WTC11 (cell line): ENCODE measurements around the gene MAGI2.

Experiments
- PRRX2 ChIP-seq: fragments of 250-450 bp; sonication (Bioruptor Pico); IDR thresholded peaks from 2 replicates; pipeline ENCODE4 v1.8.0; 2021; ENCODE audit warnings: mild to moderate bottlenecking
- SMAD3 ChIP-seq: sonication (generic); formaldehyde crosslinking; IDR thresholded peaks from 2 replicates; pipeline ENCODE4 v1.8.0; 2022; ENCODE audit warnings: missing genetic modification reagents, mild to moderate bottlenecking, borderline replicate concordance
- ZBTB21 ChIP-seq: sonication (generic); formaldehyde crosslinking; IDR thresholded peaks from 2 replicates; pipeline ENCODE4 v1.8.1; 2023; ENCODE audit warnings: mild to moderate bottlenecking, missing genetic modification reagents, borderline replicate concordance
- TF ChIP-seq, protein P1 (sequence below): sonication (generic); formaldehyde crosslinking; IDR thresholded peaks from 2 replicates; pipeline ENCODE4 v1.8.0; 2022; ENCODE audit warnings: missing genetic modification reagents
- TF ChIP-seq, protein P2 (sequence below): fragments of 200-600 bp; IDR thresholded peaks from 2 replicates; pipeline ENCODE4 v1.8.0; 2022; ENCODE audit warnings: antibody characterized with exemption
- TF ChIP-seq, protein P3 (sequence below): sonication (generic); formaldehyde crosslinking; IDR thresholded peaks from 2 replicates; pipeline ENCODE4 v1.8.0; 2022; ENCODE audit warnings: mild to moderate bottlenecking, missing genetic modification reagents
- TF ChIP-seq, protein P4 (sequence below): fragments of 250-450 bp; sonication (Bioruptor Pico); IDR thresholded peaks from 2 replicates; pipeline ENCODE4 v1.9.0; 2021; ENCODE audit warnings: mild to moderate bottlenecking, borderline replicate concordance

DNA sequence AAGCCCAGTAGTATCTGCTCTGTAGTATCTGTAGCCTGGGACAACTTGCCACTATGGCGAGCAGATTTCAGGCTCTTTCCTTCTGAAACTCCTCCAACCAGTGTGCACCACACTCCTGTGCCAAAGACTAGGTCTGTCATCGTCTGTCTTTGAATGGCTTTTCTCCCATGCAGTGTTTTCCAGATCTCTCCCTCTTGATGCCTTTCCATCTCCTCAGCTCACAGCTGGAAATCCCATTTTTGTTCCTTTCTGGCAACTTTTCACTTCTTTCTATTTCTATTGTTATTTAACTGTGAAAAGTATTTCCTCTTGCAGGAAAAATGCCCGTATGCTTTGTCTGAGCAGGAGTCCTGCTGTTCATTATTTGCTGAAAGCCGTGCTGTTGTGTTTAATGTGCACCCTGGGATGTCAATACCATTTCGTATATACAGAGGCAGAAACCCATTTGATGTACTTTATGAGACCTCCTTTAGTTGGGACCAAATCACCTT lies 1281.2 kb downstream of the MAGI2 start:
- TF ChIP-seq, protein P1, sequence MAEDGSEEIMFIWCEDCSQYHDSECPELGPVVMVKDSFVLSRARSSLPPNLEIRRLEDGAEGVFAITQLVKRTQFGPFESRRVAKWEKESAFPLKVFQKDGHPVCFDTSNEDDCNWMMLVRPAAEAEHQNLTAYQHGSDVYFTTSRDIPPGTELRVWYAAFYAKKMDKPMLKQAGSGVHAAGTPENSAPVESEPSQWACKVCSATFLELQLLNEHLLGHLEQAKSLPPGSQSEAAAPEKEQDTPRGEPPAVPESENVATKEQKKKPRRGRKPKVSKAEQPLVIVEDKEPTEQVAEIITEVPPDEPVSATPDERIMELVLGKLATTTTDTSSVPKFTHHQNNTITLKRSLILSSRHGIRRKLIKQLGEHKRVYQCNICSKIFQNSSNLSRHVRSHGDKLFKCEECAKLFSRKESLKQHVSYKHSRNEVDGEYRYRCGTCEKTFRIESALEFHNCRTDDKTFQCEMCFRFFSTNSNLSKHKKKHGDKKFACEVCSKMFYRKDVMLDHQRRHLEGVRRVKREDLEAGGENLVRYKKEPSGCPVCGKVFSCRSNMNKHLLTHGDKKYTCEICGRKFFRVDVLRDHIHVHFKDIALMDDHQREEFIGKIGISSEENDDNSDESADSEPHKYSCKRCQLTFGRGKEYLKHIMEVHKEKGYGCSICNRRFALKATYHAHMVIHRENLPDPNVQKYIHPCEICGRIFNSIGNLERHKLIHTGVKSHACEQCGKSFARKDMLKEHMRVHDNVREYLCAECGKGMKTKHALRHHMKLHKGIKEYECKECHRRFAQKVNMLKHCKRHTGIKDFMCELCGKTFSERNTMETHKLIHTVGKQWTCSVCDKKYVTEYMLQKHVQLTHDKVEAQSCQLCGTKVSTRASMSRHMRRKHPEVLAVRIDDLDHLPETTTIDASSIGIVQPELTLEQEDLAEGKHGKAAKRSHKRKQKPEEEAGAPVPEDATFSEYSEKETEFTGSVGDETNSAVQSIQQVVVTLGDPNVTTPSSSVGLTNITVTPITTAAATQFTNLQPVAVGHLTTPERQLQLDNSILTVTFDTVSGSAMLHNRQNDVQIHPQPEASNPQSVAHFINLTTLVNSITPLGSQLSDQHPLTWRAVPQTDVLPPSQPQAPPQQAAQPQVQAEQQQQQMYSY (CRISPR knock-in tag), result no peak
- TF ChIP-seq PRRX2 (CRISPR knock-in tag) (no peak), SMAD3 (no peak), ZBTB21 (CRISPR knock-in tag) (no peak)
- TF ChIP-seq, protein P2, sequence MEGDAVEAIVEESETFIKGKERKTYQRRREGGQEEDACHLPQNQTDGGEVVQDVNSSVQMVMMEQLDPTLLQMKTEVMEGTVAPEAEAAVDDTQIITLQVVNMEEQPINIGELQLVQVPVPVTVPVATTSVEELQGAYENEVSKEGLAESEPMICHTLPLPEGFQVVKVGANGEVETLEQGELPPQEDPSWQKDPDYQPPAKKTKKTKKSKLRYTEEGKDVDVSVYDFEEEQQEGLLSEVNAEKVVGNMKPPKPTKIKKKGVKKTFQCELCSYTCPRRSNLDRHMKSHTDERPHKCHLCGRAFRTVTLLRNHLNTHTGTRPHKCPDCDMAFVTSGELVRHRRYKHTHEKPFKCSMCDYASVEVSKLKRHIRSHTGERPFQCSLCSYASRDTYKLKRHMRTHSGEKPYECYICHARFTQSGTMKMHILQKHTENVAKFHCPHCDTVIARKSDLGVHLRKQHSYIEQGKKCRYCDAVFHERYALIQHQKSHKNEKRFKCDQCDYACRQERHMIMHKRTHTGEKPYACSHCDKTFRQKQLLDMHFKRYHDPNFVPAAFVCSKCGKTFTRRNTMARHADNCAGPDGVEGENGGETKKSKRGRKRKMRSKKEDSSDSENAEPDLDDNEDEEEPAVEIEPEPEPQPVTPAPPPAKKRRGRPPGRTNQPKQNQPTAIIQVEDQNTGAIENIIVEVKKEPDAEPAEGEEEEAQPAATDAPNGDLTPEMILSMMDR, result no peak
- TF ChIP-seq, protein P3, sequence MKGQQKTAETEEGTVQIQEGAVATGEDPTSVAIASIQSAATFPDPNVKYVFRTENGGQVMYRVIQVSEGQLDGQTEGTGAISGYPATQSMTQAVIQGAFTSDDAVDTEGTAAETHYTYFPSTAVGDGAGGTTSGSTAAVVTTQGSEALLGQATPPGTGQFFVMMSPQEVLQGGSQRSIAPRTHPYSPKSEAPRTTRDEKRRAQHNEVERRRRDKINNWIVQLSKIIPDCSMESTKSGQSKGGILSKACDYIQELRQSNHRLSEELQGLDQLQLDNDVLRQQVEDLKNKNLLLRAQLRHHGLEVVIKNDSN (CRISPR knock-in tag), result no peak
- TF ChIP-seq, protein P4, sequence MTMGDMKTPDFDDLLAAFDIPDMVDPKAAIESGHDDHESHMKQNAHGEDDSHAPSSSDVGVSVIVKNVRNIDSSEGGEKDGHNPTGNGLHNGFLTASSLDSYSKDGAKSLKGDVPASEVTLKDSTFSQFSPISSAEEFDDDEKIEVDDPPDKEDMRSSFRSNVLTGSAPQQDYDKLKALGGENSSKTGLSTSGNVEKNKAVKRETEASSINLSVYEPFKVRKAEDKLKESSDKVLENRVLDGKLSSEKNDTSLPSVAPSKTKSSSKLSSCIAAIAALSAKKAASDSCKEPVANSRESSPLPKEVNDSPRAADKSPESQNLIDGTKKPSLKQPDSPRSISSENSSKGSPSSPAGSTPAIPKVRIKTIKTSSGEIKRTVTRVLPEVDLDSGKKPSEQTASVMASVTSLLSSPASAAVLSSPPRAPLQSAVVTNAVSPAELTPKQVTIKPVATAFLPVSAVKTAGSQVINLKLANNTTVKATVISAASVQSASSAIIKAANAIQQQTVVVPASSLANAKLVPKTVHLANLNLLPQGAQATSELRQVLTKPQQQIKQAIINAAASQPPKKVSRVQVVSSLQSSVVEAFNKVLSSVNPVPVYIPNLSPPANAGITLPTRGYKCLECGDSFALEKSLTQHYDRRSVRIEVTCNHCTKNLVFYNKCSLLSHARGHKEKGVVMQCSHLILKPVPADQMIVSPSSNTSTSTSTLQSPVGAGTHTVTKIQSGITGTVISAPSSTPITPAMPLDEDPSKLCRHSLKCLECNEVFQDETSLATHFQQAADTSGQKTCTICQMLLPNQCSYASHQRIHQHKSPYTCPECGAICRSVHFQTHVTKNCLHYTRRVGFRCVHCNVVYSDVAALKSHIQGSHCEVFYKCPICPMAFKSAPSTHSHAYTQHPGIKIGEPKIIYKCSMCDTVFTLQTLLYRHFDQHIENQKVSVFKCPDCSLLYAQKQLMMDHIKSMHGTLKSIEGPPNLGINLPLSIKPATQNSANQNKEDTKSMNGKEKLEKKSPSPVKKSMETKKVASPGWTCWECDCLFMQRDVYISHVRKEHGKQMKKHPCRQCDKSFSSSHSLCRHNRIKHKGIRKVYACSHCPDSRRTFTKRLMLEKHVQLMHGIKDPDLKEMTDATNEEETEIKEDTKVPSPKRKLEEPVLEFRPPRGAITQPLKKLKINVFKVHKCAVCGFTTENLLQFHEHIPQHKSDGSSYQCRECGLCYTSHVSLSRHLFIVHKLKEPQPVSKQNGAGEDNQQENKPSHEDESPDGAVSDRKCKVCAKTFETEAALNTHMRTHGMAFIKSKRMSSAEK, result no peak
